ENCODE results near the gene ACSF2. TPM values are rescaled to one million over a fixed set of nuclear protein-coding genes. Genes with fewer than 3 reads are reported as not detected.

ACSF2 gene
- polyA plus RNA-seq, 1 experiment, result 52.1 TPM

GRCh38 chr17:50476545-50477315 is 50.7 kb downstream of the ACSF2 start:
- Histone ChIP-seq H3K9me3 (ENCODE audit: control insufficient read depth, insufficient read depth, low read length) (no peaks in the 10 kb centered on the region; the same call in 1 of the 2 replicates), H3K4me3 (ENCODE audit: low read depth, low read length) (no peak overlapping the region), H3K27me3 (ENCODE audit: control insufficient read depth, insufficient read depth, low read length) (no peaks in the 10 kb centered on the region), H3K27ac (ENCODE audit: low read depth, low read length) (no peak overlapping the region)
- no peak for DNase-seq (ENCODE audit: low read depth, low spot score)
- POLR2A ChIA-PET, result interaction anchor here (0.6 to 0.7 kb wide), 2 partner anchors 79 to 296 kb away, joined by 3 read pairs; no protein-coding TSS in a partner anchor
- TF ChIP-seq CTCF (IDR thresholded peaks at IDR 0.05; ENCODE audit: low read depth, low read length), result no peak
- CTCF ChIA-PET, result interaction anchor here (1.2 kb wide), 1 partner anchor 114 kb away, joined by 5 read pairs; no protein-coding TSS in a partner anchor

- no peak for DNase-seq (ENCODE audit: low read depth, low spot score)
- peak overlapping the region; percentile 88 for H3K4me3 ChIP-seq (ENCODE audit: low read depth, low read length)
- CTCF ChIA-PET, result interaction anchor here (0.6 to 2.4 kb wide), 21 partner anchors 10 to 405 kb away, joined by 3 to 28 read pairs (median 6); partner anchors contain the start of gene LRRC59
- no peaks in the 10 kb centered on the region; the same call in 1 of the 2 replicates for H3K9me3 ChIP-seq (ENCODE audit: control insufficient read depth, insufficient read depth, low read length)
- TF ChIP-seq CTCF (IDR thresholded peaks at IDR 0.05; ENCODE audit: low read depth, low read length), result no peak
- H3K27ac ChIP-seq (ENCODE audit: low read depth, low read length), result peak overlapping the region; percentile 61
- POLR2A ChIA-PET, result interaction anchor here (0.6 kb wide), 1 partner anchor 861 kb away, joined by 3 read pairs; no protein-coding TSS in a partner anchor
- H3K27me3 ChIP-seq (ENCODE audit: control insufficient read depth, insufficient read depth, low read length), result no peaks in the 10 kb centered on the region
Measured at GRCh38 chr17:50477976-50478375, 52.0 kb downstream of the ACSF2 start.

- no peaks in the 10 kb centered on the region for H3K27me3 ChIP-seq (ENCODE audit: control insufficient read depth, insufficient read depth, low read length)
- peak; percentile 48 for DNase-seq (ENCODE audit: low read depth, low spot score)
- ChIA-PET CTCF (interaction anchor here (0.6 to 2.4 kb wide), 33 partner anchors 9 to 405 kb away, joined by 3 to 28 read pairs (median 4); partner anchors contain the start of genes CHAD and LRRC59), POLR2A (interaction anchor here (0.6 to 1.0 kb wide), 3 partner anchors 22 to 862 kb away, joined by 3 to 5 read pairs (median 3); partner anchors contain the start of gene LRRC59)
- TF ChIP-seq CTCF (IDR thresholded peaks at IDR 0.05; ENCODE audit: low read depth, low read length), result peak; percentile 66
- no peaks in the 10 kb centered on the region; the same call in 1 of the 2 replicates for H3K9me3 ChIP-seq (ENCODE audit: control insufficient read depth, insufficient read depth, low read length)
- H3K4me3 ChIP-seq (ENCODE audit: low read depth, low read length), result peak within 1 kb of the TSS; percentile 88
- peak within 1 kb of the TSS; percentile 73 for H3K27ac ChIP-seq (ENCODE audit: low read depth, low read length)
Measured at GRCh38 chr17:50478391-50479381, 52.7 kb downstream of the ACSF2 start, which contains the start of gene RSAD1. Gene RSAD1, plus strand, starts transcription at chr17:50478860. Its CDS starts 25 bp downstream, at chr17:50478885.

GRCh38 chr17:50479522-50480141 is 53.6 kb downstream of the ACSF2 start:
- H3K27ac ChIP-seq (ENCODE audit: low read depth, low read length), result peak overlapping the region; percentile 73
- CTCF ChIA-PET, result interaction anchor here (0.7 to 2.4 kb wide), 16 partner anchors 8 to 238 kb away, joined by 3 to 28 read pairs (median 4); partner anchors contain the start of genes CHAD and LRRC59

More at GRCh38 chr17:50479522-50480141, 53.6 kb downstream of the ACSF2 start:
- no peaks in the 10 kb centered on the region; the same call in 1 of the 2 replicates for H3K9me3 ChIP-seq (ENCODE audit: control insufficient read depth, insufficient read depth, low read length)
- POLR2A ChIA-PET, result interaction anchor here (0.9 to 1.0 kb wide), 2 partner anchors 21 to 82 kb away, joined by 3 to 5 read pairs; partner anchors contain the start of gene LRRC59
- TF ChIP-seq CTCF (IDR thresholded peaks at IDR 0.05; ENCODE audit: low read depth, low read length), result peak; percentile 60
- no peaks in the 10 kb centered on the region for H3K27me3 ChIP-seq (ENCODE audit: control insufficient read depth, insufficient read depth, low read length)
- peak overlapping the region; percentile 88 for H3K4me3 ChIP-seq (ENCODE audit: low read depth, low read length)
- peak; percentile 56 for DNase-seq (ENCODE audit: low read depth, low spot score)

Data from AG04450 (cell line).